Aorta (tissue), 5 donors: Measurements from ENCODE around the gene UBE4B. TPM values are rescaled to one million over a fixed set of nuclear protein-coding genes. Genes with fewer than 3 reads are reported as not detected.

Experiments used
- ATAC-seq: fragments of 200-7000 bp; cut with Tn5 transposase; one replicate; pipeline ENCODE4 v1.9.1; 2022; ENCODE audit warnings: moderate library complexity; ENCODE audit not compliant: low FRiP score
- DNase-seq, 2 donors: peaks; one replicate each; pipeline ENCODE4 v3.0.0-alpha.2; 2020
- H3K27ac ChIP-seq, 2 donors: one replicate each; pipeline ENCODE4 v1.5.1; 2013; ENCODE audit warnings: low read length in 2 of 2, mild to moderate bottlenecking in 2 of 2, moderate library complexity in 2 of 2, control low read depth in 1 of 2, inconsistent platforms in 1 of 2, low read depth in 1 of 2
- H3K27me3 ChIP-seq, 2 donors: one replicate each; pipeline ENCODE4 v1.6.1; 2013; ENCODE audit warnings: control low read depth in 1 of 2, low read length in 1 of 2, mild to moderate bottlenecking in 1 of 2, moderate library complexity in 1 of 2; ENCODE audit not compliant: insufficient read depth in 2 of 2, control insufficient read depth in 1 of 2
- H3K36me3 ChIP-seq, 2 donors: one replicate each; pipeline ENCODE4 v1.6.1; 2013; ENCODE audit warnings: control low read depth in 1 of 2, low read length in 1 of 2, mild to moderate bottlenecking in 1 of 2; ENCODE audit not compliant: insufficient read depth in 2 of 2, control insufficient read depth in 1 of 2
- H3K4me1 ChIP-seq, 2 donors: one replicate each; pipeline ENCODE4 v1.6.1; 2013; ENCODE audit warnings: low read length in 2 of 2, control low read depth in 1 of 2, mild to moderate bottlenecking in 1 of 2, moderate library complexity in 1 of 2; ENCODE audit not compliant: insufficient read depth in 2 of 2, control insufficient read depth in 1 of 2
- H3K4me3 ChIP-seq, 2 donors: one replicate each; pipeline ENCODE4 v1.5.1; 2013; ENCODE audit warnings: low read length in 2 of 2, control low read depth in 1 of 2, mild to moderate bottlenecking in 1 of 2
- H3K9me3 ChIP-seq: one replicate; pipeline ENCODE4 v1.6.1; 2013; ENCODE audit warnings: mild to moderate bottlenecking, low read length; ENCODE audit not compliant: control insufficient read depth
- WGBS, 2 donors: extraction: QIAGEN DNeasy Blood & Tissue Kit; methylation state at CpG; one replicate each; pipeline ENCODE4 v1.1.7; 2013; 5-methylcytosine and 5-hydroxymethylcytosine counted together
- intact Hi-C, 2 donors: fragments of 100-400 bp; cut with DNase I; formaldehyde crosslinking; loops; one replicate each; pipeline versions ENCODE4 v1.14.2 to v1.15.0; 2022
- polyA plus RNA-seq, 2 donors: library from polyadenylated mRNA; stranded (reverse); fragments of 200-250 nt; gene quantifications; one replicate each; pipeline ENCODE4 v1.2.3, GENCODE V29; 2013
- total RNA-seq, 2 donors: library from RNA; stranded (reverse); fragmentation: NEBNext Ultra II Directional; extraction: Animal tissue kit (Norgen Biotek cat#: 25700); gene quantifications; one replicate each; pipeline ENCODE4 v1.2.1, GENCODE V29; 2021
- donor health status: healthy with polysubstance abuse.
- donor health status: Bipolar disorder and iron deficiency.
- donor health status: DM: no; HTN: no; CAD: no.
- donor health status: DM: no; HTN: no; CAD: no.
- donor health status: DM: yes; HTN: yes; CAD: no.

Gene UBE4B
- total and polyA plus RNA-seq, 4 donors, result 11.6 to 54.8 (median 38.4) TPM

DNA sequence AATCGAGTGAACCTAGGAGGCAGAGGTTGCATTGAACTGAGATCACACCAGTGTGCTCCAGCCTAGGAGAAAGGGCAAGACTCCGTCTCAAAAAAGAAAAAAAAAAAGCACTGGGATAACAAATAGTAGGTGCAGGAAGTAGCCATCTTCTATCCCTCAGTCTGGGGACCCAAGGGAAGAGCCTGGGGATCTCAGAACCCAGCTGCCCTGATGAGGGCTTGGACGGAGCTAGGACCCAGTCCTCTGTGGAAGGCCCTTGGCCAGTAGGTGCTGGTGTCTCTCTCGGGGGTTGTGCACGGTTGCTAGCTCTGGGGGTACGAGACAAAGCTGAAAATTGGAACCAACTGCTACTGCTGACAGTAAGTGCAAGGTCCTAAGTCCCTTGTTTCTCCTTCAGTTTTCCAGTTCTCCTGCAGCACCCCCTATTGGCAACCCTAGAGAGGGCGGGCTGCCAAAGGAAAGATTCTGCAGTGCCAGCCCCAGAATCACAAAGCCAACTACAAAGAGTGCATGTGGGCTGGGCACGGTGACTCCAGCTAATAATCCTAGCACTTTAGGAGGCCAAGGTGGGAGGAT is 120.0 kb downstream of the UBE4B start:
- Histone ChIP-seq H3K4me3 (no peak overlapping the region), H3K9me3 (no peaks in the 10 kb centered on the region), H3K27ac (peak overlapping the region in 1 of 2 donors; percentile 11), H3K36me3 (no peaks in the 10 kb centered on the region), H3K4me1 (no peaks in the 10 kb centered on the region), H3K27me3 (no peaks in the 10 kb centered on the region)
- 40% methylated on average over 8 of the region's 8 CpGs for WGBS, 2 donors
- intact Hi-C loops, result loop anchor here (5.0 kb wide), 3 partner anchors 120 to 210 kb away; partner anchors contain the start of genes LZIC (in 1 of the 2), NMNAT1 (in 1 of the 2) and UBE4B (in 1 of the 2)
- ATAC-seq (peak; percentile 80), DNase-seq (peak; percentile 70 to 83)

DNA sequence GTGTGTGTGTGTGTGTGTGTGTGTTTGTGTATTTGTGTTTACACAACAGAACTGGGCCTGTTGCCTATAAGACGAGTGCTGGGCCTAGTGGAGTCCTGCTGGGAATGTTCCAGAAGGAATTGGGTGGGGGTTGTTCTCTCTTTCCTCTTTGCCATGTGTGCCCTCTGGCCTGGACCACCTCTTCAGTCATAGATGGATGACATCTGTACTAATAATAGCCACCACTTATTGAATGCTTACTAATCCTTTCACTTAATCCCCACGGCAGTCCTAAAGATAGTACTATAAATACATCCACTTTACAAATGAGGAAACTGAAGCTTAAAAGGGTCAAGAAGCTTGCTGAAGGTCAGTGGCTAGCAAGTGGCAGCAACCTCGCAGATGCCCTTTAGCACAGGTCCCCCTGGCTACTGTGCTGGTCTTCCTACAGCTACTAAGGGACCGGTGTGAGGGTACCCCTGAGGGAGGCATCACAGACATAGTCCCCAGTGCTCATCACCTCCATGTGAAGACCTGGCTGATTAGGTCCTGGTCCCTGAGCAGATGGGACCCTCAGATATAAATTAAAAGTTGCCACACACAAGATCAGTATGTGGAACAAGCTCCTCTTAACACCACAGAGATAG is 122.4 kb downstream of the UBE4B start:
- Histone ChIP-seq H3K27ac (peak overlapping the region; percentile 53 to 92), H3K4me1 (no peaks in the 10 kb centered on the region), H3K36me3 (no peaks in the 10 kb centered on the region), H3K9me3 (no peaks in the 10 kb centered on the region), H3K27me3 (no peaks in the 10 kb centered on the region), H3K4me3 (no peak overlapping the region)
- intact Hi-C loops, result loop anchor here in 1 of 2 donors (5.0 kb wide), 1 partner anchor 48 kb away; no protein-coding TSS in a partner anchor
- DNase-seq (no peak), ATAC-seq (peak; percentile 53)
- 36 to 43% methylated on average over 4 of the region's 4 CpGs for WGBS, 2 donors

DNA sequence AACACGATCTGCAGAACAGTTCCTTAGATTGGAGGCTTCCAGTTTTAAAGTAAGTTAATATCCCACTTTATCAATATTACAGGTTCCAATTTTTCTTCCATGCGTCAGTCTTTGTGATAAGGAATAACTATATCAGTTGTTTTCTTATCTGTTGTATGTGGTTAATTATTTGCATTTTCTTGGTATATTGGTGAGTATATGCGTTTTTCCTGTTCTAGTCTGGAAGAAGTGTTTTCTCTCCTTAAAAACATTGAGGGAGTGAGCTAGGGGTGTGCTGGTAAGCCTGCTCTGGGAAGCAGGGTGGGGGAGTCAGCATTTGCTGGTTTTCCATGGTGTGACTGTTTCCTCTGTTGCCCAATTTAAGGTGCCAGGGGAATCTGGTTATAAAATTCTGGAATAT is 127.4 kb downstream of the UBE4B start:
- peaks cover 0 to 2% of the 10 kb centered on the region in 2 donors for H3K36me3 ChIP-seq
- no peaks in the 10 kb centered on the region for H3K27me3 ChIP-seq
- peak overlapping the region; percentile 83 to 85 for H3K27ac ChIP-seq

DNA sequence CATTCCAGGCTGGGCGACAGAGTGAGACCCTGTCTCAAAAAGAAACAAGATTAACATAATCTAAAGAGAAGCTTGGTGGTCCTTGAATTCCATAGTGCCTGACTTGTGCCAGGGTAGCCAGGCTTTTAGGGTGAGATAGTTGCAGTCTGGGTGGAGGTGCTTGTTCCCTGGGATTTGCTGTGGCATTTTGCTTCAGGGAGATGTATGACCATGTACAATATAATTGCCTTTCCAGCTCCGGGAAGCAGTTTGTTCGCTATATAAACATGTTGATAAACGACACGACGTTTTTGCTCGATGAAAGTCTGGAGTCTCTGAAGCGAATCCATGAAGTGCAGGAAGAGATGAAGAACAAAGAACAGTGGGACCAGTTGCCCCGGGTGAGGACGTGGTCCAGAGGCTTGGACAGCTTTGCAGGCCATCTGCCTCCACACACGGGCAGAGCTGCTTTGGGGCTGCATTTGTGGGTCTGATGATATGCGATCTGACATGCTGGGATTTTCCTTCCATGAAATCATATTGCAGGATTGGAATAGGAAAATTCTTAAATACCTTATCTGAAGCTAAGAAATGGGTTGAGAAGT is 128.2 kb downstream of the UBE4B start:
- no peaks in the 10 kb centered on the region for H3K27me3 ChIP-seq
- 10 to 12% methylated on average over 12 of the region's 12 CpGs for WGBS, 2 donors
- intact Hi-C loops, result no loop called here
- H3K9me3 ChIP-seq, result no peaks in the 10 kb centered on the region
- peak overlapping the region; percentile 83 to 85 for H3K27ac ChIP-seq
- peaks cover 0 to 2% of the 10 kb centered on the region in 2 donors for H3K36me3 ChIP-seq
- no peaks in the 10 kb centered on the region for H3K4me1 ChIP-seq
- no peak overlapping the region for H3K4me3 ChIP-seq
- ATAC-seq (peak; percentile 44), DNase-seq (no peak)

More for the DNA sequence above, 127.4 kb downstream of the UBE4B start:
- ATAC-seq (no peak), DNase-seq (no peak)
- Histone ChIP-seq H3K4me1 (no peaks in the 10 kb centered on the region), H3K4me3 (no peak overlapping the region), H3K9me3 (no peaks in the 10 kb centered on the region)
- WGBS, 2 donors, result 58 to 66% methylated on average over 3 of the region's 3 CpGs
- intact Hi-C loops, result no loop called here

DNA sequence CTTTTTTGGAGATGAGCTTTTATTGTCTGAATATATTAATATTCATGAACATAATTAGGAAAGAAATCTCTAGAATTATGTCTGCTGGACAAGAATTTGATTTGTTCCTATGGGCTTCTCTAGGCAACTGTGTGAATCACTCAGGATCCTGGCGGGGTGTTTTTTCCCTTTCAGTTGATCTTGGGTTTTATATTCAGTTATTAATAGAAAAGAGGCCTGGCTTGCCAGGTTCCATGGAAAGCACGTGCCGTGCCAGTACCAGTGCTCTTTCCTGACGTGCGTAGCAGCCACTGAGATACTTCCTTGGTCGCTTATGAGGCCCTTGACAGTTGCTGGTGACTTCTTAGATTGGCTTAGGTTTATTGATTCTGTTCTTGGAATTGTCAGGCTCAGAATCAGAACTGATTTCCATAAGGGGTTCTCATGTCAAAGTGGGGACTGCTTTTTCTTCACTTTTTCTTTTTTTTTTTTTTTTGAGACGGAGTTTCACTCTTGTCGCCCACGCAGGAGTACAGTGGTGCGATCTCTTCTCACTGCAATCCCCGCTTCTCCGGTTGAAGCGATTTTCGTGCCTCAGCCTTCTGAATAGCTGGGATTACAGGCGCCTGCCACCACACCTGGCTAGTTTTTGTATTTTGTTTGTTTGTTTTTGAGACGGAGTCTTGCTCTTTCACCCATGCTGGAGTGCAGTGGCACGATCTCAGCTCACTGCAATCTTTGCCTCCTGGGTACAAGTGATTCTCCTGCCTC is 129.0 kb downstream of the UBE4B start:
- peaks cover 0 to 4% of the 10 kb centered on the region in 2 donors for H3K36me3 ChIP-seq
- peak; percentile 67 to 84 for DNase-seq
- WGBS, 2 donors, result 53 to 56% methylated on average over 17 of the region's 17 CpGs
- no peak overlapping the region for H3K4me3 ChIP-seq
- H3K27ac ChIP-seq, result peak overlapping the region in 1 of 2 donors; percentile 85
- intact Hi-C loops, result no loop called here
- ATAC-seq, result peak; percentile 83
- H3K4me1 ChIP-seq, result no peaks in the 10 kb centered on the region
- H3K9me3 ChIP-seq, result no peaks in the 10 kb centered on the region
- H3K27me3 ChIP-seq, result no peaks in the 10 kb centered on the region

DNA sequence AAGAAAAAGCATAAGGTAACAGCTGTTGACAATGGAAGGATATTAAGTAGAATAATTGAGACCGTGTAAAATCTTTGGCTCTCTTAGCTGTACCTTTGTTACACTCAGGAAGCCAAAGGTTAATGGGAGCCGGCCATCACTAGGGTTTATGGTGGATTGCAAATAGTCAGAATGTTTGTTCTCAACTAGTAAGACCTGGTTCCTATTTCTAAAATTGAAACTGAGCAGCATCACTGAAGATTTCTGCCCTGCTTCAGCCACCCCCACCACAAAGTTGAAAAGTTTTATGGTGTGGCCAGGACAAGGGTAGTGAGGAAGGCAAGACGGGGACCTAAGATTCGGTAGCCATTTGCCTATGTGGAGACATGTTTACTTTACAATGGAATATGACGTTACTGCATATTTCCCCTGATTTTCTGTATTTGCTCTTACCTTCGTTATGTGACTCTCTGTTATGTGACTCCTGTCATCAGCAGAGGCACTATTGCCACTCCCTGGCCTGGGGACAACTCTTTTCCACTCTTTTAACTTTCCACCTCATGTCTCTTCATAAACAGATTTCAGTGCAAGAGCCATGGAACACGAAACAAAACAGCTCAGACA is 136.3 kb downstream of the UBE4B start:
- WGBS, 2 donors, result 90 to 93% methylated on average over 7 of the region's 7 CpGs
- peaks cover 6 to 11% of the 10 kb centered on the region in 2 donors for H3K36me3 ChIP-seq
- no peaks in the 10 kb centered on the region for H3K27me3 ChIP-seq
- ATAC-seq (no peak), DNase-seq (no peak)
- H3K27ac ChIP-seq, result no peak overlapping the region
- no peak overlapping the region for H3K4me3 ChIP-seq
- no peaks in the 10 kb centered on the region for H3K9me3 ChIP-seq
- intact Hi-C loops, result no loop called here
- H3K4me1 ChIP-seq, result no peaks in the 10 kb centered on the region

DNA sequence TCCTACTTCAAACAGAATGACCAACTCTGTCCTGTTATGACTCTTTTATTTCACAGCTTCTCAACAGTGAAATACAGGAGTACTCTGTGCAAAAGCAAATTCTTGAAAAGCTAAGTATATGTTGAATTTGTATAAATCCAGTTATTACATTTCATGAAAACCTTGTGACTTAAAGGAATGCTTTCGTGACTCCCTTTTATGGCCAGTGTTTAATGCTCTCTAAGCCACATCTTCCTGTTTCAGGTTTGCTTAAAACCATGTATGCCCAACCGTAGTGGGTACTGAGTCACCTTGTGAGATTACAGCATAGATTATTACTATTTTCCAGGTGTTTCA is 137.4 kb downstream of the UBE4B start:
- Histone ChIP-seq H3K4me1 (no peaks in the 10 kb centered on the region), H3K27ac (no peak overlapping the region), H3K36me3 (peaks cover 6 to 11% of the 10 kb centered on the region in 2 donors), H3K4me3 (no peak overlapping the region), H3K9me3 (no peaks in the 10 kb centered on the region), H3K27me3 (no peaks in the 10 kb centered on the region)
- DNase-seq (no peak), ATAC-seq (no peak)
- intact Hi-C loops, result no loop called here
- 76 to 80% methylated on average over 2 of the region's 2 CpGs for WGBS, 2 donors

DNA sequence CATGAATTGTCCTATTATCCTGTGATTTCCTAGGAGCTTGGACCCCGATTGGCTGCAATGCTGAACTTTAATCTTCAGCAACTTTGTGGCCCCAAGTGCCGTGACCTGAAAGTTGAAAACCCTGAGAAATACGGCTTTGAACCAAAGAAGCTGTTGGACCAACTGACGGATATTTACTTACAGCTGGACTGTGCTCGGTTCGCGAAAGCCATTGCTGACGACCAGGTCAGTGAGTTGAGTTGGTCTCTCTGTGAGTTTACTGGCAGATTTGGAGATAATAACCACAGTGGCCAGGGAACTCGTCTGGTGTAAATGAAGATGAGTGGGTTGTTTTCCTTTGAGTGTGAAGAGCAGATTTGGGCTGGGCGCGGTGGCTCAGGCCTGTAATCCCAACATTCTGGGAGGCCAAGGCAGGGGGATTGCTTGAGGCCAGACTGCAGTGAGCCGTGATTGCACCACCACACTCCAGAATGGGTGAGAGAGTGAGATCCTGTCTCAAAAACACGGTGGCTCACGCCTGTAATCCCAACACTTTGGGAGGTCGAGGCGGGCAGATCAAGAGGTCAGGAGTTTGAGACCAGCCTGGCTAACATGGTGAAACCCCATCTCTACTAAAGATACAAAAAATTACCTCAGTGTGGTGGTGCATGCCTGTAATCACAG is 138.5 kb downstream of the UBE4B start:
- ATAC-seq, result no peak
- WGBS, 2 donors, result 94 to 95% methylated on average over 16 of the region's 16 CpGs

More for the DNA sequence above, 138.5 kb downstream of the UBE4B start:
- Histone ChIP-seq H3K4me3 (no peak overlapping the region), H3K4me1 (no peaks in the 10 kb centered on the region), H3K27ac (no peak overlapping the region), H3K36me3 (peaks cover 4 to 11% of the 10 kb centered on the region in 2 donors), H3K9me3 (no peaks in the 10 kb centered on the region), H3K27me3 (no peaks in the 10 kb centered on the region)
- intact Hi-C loops, result no loop called here
- DNase-seq, result no peak
